ENCODE data around the gene MAGEA10.
A peak's percentile ranks its signal among the peaks of the same experiment; 100 is the strongest.
"Not testable (repeated sequence)": the region's sequence is repeated elsewhere in the genome, so short reads cannot be mapped to it uniquely, and the experiment has no call there.

MAGEA10 gene

DNA sequence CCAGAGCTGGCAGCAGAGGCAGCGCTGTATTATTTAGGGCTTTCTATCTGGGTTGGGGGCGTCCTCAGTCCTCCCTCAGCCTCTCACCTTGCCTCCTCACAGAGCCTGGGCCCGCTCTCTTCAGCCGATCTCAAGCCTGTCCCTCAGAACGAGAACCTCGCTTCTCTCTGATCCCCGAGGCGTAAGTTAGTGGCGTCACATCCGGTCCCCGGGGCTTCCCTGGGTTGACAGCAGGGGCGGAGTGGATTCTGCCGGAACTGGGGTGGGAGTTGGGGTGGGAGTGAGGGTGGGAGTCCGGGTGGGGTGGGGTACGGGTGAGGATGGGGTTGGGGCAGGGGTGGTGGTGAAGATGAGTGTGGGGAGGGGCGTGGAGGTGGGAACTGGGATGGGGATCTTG is at the start of gene MAGEA10:
Gene MAGEA10, minus strand, starts transcription at position 190 of the 397 bp plus-strand sequence. CDS start 2,957 bp downstream, outside the sequence.
- DNase-seq = peak; percentile 48 to 61

DNA sequence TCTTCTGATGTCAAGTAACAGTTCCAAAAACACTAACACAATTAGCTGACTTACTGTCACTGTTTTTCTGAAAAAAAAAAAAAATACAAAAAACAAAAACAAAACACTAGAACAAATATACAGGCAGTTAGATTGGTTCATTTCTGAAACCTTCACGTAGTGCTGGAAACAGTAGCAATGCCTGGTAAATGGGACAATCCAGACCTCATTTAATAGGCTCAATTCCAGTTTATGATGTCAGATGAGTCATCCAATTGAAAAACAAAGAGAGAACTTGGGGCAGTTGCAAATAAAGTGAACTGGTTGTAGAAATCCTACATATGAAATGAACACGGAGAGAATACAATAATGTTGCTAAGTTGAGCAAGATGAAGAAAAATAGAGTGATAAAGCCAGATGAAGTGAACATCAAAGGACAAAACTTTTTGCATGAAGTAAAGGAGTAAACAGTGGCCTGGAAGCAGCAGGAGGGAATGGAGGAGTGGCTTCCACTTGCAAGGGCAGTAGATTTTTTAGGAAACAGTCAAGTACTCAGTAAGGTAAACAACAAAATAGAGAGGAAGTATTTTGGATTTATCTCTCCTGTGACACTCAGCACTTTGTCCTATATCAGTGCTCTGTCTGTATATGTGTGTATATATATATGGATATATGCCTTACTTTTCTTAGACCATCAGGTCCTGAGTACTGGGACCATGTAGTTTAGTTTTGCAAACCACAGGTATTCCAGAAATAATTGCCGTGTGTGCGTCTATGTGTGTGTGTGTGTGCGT is 39.3 kb upstream of the MAGEA10 start:
- DNase-seq = no peak

GRCh38 chrX:152177052-152177451 is 38.7 kb upstream of the MAGEA10 start:
- no peak for DNase-seq

DNA sequence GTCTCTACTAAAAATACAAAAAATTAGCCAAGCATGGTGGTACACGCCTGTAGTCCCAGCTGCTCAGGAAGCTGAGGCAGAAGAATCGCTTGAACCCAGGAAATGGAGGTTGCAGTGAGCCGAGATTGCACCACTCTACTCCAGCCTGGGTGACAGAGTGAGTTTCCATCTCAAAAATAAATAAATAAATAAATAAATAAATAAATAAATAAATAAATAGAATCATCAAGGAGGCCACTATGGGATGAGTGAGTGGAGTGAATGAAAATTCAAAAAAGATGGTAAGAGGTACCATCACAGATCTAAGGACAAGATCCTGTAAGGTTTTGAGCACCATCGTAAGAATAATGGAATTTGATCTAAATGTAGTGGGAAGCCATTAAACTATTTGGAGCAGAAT is 37.5 kb upstream of the MAGEA10 start:
- DNase-seq = not testable (repeated sequence)

- DNase-seq = not testable (repeated sequence)
These were observed 35.5 kb upstream of the MAGEA10 start for GRCh38 chrX:152173923-152174322.

- DNase-seq = no peak
These were observed 32.2 kb upstream of the MAGEA10 start for GRCh38 chrX:152170621-152171020.

- DNase-seq = no peak
These were observed 26.8 kb upstream of the MAGEA10 start for GRCh38 chrX:152165033-152165743.

DNA sequence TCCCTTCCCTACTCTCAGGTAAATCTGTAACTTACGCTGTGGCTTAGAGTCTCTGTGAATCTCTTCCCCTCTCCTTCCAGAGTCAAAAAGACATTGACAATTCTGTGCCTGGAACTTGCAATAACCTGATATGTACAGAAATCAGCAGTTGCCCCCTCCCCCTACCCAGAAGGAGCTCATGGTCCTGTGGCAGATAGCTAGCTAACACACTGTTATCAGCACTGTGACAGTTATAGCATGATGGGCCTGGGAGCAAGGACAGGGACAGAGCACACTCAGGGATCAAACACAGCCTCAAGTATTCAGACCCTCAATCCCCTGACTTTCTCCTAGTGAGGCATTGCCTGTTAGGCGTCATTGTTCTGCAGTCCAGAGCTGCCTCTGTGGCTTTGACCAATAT is 18.7 kb upstream of the MAGEA10 start:
- DNase-seq = no peak

- no peak for DNase-seq
These were observed 17.5 kb upstream of the MAGEA10 start for GRCh38 chrX:152155766-152156310.

- no peak for DNase-seq
These were observed 15.7 kb upstream of the MAGEA10 start for GRCh38 chrX:152154050-152154449.

DNA sequence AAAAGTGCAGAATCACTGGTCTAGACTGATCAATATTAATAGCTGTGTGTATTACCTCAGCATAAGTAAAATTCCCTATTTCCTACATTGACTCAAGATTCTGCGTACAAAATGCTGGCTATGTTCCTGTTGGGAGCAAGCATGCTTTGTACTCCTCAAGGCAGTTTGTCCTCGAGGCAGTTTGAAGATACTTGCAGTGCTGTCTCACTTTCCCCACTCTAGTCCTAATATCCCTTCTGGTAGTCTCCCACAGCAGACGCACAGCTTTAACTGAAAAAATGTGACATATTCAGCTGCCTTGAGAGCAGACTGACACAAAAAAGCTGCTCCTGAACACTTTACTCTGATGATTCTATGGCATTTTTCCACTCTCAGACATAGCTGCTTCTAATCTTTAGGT is 12.9 kb upstream of the MAGEA10 start:
- DNase-seq = no peak

GRCh38 chrX:152149648-152150047 is 11.3 kb upstream of the MAGEA10 start:
- DNase-seq = no peak

- DNase-seq = no peak
These were observed 1.2 kb upstream of the MAGEA10 start for GRCh38 chrX:152139589-152139988.

DNA sequence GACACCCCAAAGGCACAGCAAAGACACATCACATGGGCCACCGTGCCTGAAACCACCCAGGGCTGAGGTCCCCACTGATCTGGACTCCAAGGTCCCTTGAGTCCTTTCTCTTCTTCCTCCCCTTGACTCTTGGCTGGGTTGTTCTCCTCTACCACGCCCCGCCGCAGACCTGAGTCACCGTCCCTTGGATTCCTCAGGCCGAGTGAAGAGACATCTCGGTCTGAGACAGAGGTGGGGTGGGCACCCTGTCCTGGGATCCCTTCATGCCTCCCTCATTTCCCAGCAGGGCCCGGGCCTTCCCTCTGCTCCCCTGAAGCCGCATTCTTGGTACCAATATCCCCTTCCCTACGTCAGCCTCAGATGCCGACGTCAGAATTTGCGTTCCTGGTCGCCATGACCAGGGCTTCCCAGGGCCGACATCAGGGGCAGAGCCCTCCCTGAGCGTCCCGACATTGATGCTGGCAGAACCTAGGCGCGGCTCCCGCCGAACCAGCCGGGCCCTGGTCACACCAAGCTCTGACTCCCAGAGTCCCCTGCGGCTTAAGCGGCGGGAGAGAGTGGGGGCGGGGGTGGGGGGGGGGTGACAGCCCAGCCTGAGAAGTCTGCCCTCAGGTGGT is 498 bp downstream of the MAGEA10 start:
- peak in 1 of 2 experiments; percentile 11 for DNase-seq

DNA sequence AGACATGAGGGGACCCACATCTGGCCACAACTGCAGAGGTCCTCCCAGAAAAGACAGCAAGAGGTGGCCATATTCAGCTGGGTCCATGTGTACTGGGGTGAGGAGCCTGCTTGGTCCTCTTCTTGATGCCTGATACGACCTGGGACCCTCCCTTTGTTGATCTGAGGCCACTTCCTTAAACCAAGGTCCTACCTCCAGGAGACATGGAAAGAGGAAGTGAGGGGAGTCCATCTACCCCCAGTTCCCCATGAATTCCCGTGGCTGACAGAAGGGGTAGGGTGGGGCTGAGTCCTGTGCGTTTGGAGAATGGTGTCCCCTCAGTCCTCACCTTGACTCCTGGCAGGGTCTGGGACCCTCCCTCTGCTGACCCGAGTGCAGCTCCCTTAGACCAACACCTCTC is 2.1 kb downstream of the MAGEA10 start:
- no peak for DNase-seq

- no peak for DNase-seq
These were observed 6.9 kb downstream of the MAGEA10 start for GRCh38 chrX:152131525-152131924.

GRCh38 chrX:152129069-152129844 is 9.1 kb downstream of the MAGEA10 start:
- not testable (repeated sequence) for DNase-seq

- DNase-seq = no peak
These were observed 21.1 kb downstream of the MAGEA10 start for GRCh38 chrX:152117305-152117704.

DNA sequence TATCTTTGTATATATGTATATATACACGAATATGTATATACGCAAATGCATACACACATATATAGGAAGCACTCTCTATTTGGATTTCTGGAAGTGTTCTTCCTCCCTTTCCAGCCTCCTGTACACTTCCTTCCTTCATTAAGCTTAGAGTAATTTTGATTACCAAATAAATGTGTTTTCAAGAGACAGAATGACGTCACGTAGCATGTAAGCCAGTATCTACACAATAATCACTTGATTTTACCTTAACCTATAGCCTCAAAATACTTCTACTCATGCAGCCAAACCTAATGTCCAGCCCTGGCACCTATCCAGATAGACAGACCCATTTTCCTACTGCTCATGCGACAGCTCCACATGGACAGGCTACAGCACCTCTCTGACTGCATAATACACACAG is 29.9 kb downstream of the MAGEA10 start:
- DNase-seq = no peak

GRCh38 chrX:152103866-152104265 is 34.5 kb downstream of the MAGEA10 start:
- DNase-seq = no peak

DNA sequence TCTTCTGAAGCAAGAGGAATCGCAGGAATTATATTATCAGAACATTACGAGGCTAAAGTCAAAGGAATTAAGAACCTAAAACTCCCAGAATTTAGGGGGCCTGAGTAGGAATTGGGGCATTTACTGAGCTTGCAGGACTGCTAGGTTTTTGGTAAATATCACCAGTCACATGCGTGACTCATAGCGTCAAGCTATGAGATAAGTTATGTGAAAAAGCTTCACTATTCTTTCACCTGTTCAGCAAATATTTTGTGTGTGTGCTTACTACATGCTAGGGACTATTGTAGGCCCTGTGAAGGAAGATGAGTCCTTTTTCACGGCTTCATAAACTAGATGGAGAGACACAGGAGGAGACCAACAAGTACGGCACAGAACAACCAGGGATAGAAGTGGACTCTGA is 52.2 kb downstream of the MAGEA10 start:
- DNase-seq = no peak
